ENCODE results near the gene RPL7A. TPM values are rescaled to one million over a fixed set of nuclear protein-coding genes. Genes with fewer than 3 reads are reported as not detected.

The RPL7A gene
- total RNA-seq, 6 experiments from 2014 or later, result 2,011 to 2,156 (median 2,046) TPM

DNA sequence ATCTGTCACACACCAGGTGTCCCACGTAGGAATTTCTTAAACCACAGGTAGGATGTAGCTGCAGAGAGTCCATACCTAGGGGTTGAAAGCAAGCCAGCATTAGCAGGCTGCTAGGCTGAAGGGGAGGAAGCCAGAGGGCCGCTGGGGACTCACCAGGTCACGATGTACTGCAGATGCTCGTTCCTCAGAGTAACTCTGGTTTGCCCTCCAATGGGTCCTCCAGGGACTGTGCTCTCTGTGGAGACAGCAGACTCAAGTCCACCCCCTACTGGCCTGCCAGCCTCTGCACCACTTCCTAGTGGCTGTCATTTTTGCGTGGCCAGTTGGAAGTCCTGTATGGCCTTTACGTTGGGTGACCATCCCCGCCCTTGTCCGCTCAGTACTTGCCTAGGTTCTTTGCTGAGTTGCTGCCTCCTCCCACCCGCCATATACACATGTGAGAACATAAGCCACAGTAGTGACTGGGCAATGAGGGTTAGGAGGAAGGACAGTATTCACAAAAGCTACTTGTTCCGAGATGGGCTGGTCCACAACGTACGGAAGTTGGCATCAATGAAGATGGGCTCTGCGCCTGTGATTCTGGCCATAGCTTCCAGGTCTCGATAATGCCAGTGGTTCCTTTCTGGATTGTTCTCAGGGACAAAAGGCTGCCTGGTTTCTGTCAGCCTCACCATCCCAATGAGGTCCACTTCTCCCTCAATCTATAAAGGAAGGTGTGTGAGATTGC, 4.1 kb downstream of the RPL7A start:
- Mint-ChIP-seq H3K9me3 (peaks cover 8% of the 10 kb centered on the region; the same call in 1 of the 2 replicates), H3K27me3 (ENCODE audit: insufficient read depth) (peaks cover 17% of the 10 kb centered on the region), H3K27ac (peak overlapping the region; percentile 70), H3K36me3 (ENCODE audit: low read depth) (peaks cover 40% of the 10 kb centered on the region), H3K4me3 (no peak overlapping the region), H3K4me1 (ENCODE audit: low read depth) (peaks cover 29% of the 10 kb centered on the region)
- peak; percentile 63 for DNase-seq
- TF ChIP-seq, protein P1, sequence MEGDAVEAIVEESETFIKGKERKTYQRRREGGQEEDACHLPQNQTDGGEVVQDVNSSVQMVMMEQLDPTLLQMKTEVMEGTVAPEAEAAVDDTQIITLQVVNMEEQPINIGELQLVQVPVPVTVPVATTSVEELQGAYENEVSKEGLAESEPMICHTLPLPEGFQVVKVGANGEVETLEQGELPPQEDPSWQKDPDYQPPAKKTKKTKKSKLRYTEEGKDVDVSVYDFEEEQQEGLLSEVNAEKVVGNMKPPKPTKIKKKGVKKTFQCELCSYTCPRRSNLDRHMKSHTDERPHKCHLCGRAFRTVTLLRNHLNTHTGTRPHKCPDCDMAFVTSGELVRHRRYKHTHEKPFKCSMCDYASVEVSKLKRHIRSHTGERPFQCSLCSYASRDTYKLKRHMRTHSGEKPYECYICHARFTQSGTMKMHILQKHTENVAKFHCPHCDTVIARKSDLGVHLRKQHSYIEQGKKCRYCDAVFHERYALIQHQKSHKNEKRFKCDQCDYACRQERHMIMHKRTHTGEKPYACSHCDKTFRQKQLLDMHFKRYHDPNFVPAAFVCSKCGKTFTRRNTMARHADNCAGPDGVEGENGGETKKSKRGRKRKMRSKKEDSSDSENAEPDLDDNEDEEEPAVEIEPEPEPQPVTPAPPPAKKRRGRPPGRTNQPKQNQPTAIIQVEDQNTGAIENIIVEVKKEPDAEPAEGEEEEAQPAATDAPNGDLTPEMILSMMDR (IDR thresholded peaks at IDR 0.05), result peak; percentile 79

GRCh38 chr9:133352635-133353340, 4.8 kb downstream of the RPL7A start:
- peaks cover 34% of the 10 kb centered on the region for H3K4me1 Mint-ChIP-seq (ENCODE audit: low read depth)
- H3K27ac Mint-ChIP-seq, result peak overlapping the region; percentile 75
- H3K27me3 Mint-ChIP-seq (ENCODE audit: insufficient read depth), result peaks cover 17% of the 10 kb centered on the region
- TF ChIP-seq, protein P1 (IDR thresholded peaks at IDR 0.05), result no peak
- no peak overlapping the region; the same call in 1 of the 2 replicates for H3K4me3 Mint-ChIP-seq
- peaks cover 8% of the 10 kb centered on the region; the same call in 1 of the 2 replicates for H3K9me3 Mint-ChIP-seq
- DNase-seq, result no peak
- peaks cover 40% of the 10 kb centered on the region for H3K36me3 Mint-ChIP-seq (ENCODE audit: low read depth)

- TF ChIP-seq, protein P1 (IDR thresholded peaks at IDR 0.05), result no peak
- Mint-ChIP-seq H3K4me1 (ENCODE audit: low read depth) (peaks cover 41% of the 10 kb centered on the region), H3K36me3 (ENCODE audit: low read depth) (peaks cover 34% of the 10 kb centered on the region), H3K9me3 (peaks cover 4% of the 10 kb centered on the region; the same call in 1 of the 2 replicates), H3K27ac (peak overlapping the region; percentile 75), H3K27me3 (ENCODE audit: insufficient read depth) (peaks cover 11% of the 10 kb centered on the region), H3K4me3 (no peak overlapping the region)
- DNase-seq, result no peak
Measured at GRCh38 chr9:133353548-133353947, 5.5 kb downstream of the RPL7A start.

GRCh38 chr9:133354766-133355165, 6.7 kb downstream of the RPL7A start:
- Mint-ChIP-seq H3K36me3 (ENCODE audit: low read depth) (peaks cover 27% of the 10 kb centered on the region), H3K4me1 (ENCODE audit: low read depth) (peaks cover 36% of the 10 kb centered on the region), H3K9me3 (no peaks in the 10 kb centered on the region), H3K4me3 (peak overlapping the region; percentile 96), H3K27ac (peak overlapping the region; percentile 81), H3K27me3 (ENCODE audit: insufficient read depth) (peaks cover 6% of the 10 kb centered on the region)
- TF ChIP-seq, protein P1 (IDR thresholded peaks at IDR 0.05), result no peak
- DNase-seq, result no peak

DNA sequence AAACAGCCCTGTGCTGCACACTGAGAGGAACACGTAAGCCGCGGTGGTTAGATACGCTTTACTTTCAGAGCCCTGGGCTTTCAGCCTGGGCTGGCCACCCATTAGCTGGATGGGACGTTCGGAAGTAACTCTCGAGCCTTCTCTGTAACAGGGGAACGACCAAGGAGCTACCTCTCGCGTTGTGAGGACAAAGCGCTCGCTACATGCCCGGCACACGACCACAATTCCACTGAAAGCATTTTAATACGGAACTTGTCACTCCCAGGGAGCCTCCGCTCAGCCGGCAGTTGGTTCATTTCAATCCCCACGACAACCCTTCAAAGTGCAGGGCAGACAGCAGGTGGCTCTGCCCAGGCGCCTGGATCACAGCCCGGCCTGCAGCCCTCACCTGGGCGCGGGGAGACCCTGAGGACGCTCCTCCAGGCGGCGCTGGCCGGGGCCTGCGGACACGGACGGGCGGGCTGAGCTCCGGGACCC, 7.9 kb downstream of the RPL7A start:
- H3K4me3 Mint-ChIP-seq, result peak overlapping the region; percentile 96
- TF ChIP-seq, protein P1 (IDR thresholded peaks at IDR 0.05), result peak; percentile 28; the same call in 1 of the 2 replicates
- H3K36me3 Mint-ChIP-seq (ENCODE audit: low read depth), result peaks cover 16% of the 10 kb centered on the region; the same call in 1 of the 2 replicates
- H3K9me3 Mint-ChIP-seq, result no peaks in the 10 kb centered on the region
- H3K4me1 Mint-ChIP-seq (ENCODE audit: low read depth), result peaks cover 28% of the 10 kb centered on the region
- DNase-seq, result no peak
- peaks cover 6% of the 10 kb centered on the region for H3K27me3 Mint-ChIP-seq (ENCODE audit: insufficient read depth)
- H3K27ac Mint-ChIP-seq, result peak overlapping the region; percentile 81

All from HFFc6 (cell line).